ENCODE measurements around the gene LGALS8. TPM values are rescaled to one million over a fixed set of nuclear protein-coding genes. Genes with fewer than 3 reads are reported as not detected.
"Not testable (repeated sequence)": the region's sequence is repeated elsewhere in the genome, so short reads cannot be mapped to it uniquely, and the experiment has no call there.

LGALS8 gene
- total RNA-seq, 1 experiment from 2014 or later = 35.3 TPM

DNA sequence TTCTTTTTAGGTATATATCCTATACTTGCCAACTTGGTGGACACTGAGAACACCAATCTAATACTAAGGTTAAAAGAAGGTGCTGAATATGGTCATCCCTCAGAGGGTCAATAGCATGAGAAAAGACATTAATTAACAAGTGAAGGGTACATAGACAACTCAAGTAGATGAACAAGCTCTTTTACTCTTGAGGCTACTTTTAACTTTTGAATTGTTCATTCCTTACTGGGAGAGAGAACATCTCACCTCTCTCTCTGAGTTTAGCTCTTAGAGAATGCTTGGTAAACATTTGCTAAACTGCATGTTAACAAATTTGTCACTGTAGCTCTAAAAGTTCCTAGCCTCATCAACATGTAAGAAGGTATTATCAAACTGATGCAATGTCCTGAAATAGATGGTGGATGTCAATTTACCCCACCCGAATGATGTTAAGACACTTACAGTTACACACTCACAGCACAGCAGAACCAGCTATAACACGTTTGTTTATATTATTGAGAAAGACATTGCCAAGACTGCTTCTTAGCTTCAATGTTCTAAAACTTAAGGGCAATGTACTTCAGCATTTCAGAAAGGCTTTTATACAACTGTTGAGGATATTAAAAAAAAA, 44.6 kb downstream of the LGALS8 start:
- Histone ChIP-seq H3K4me1 (ENCODE audit: insufficient read depth, low read length, poor library complexity, severe bottlenecking) (no peaks in the 10 kb centered on the region), H3K27ac (ENCODE audit: low read depth, low read length, poor library complexity, severe bottlenecking) (peak overlapping the region; percentile 66), H3K9me3 (ENCODE audit: low read depth, low read length, poor library complexity, severe bottlenecking) (no peaks in the 10 kb centered on the region), H3K27me3 (replicated peaks; ENCODE audit: insufficient read depth, low read depth, low read length, poor library complexity) (no peaks in the 10 kb centered on the region), H3K4me3 (ENCODE audit: low read depth, low read length, poor library complexity, severe bottlenecking) (no peak overlapping the region), H3K36me3 (ENCODE audit: insufficient read depth, low read length, poor library complexity, severe bottlenecking) (peaks cover 52% of the 10 kb centered on the region)
- POLR2A ChIA-PET (ENCODE audit: low non-redundant PET) = interaction anchor here (0.6 kb wide), 1 partner anchor 36 kb away, joined by 4 read pairs; the partner anchor contains the start of gene HEATR1
- intact Hi-C loops (cut with micrococcal nuclease; ENCODE audit: unreplicated experiment) = no loop called here
- TF ChIP-seq, protein P1, sequence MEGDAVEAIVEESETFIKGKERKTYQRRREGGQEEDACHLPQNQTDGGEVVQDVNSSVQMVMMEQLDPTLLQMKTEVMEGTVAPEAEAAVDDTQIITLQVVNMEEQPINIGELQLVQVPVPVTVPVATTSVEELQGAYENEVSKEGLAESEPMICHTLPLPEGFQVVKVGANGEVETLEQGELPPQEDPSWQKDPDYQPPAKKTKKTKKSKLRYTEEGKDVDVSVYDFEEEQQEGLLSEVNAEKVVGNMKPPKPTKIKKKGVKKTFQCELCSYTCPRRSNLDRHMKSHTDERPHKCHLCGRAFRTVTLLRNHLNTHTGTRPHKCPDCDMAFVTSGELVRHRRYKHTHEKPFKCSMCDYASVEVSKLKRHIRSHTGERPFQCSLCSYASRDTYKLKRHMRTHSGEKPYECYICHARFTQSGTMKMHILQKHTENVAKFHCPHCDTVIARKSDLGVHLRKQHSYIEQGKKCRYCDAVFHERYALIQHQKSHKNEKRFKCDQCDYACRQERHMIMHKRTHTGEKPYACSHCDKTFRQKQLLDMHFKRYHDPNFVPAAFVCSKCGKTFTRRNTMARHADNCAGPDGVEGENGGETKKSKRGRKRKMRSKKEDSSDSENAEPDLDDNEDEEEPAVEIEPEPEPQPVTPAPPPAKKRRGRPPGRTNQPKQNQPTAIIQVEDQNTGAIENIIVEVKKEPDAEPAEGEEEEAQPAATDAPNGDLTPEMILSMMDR (conservative IDR thresholded peaks at IDR 0.05; ENCODE audit: low read depth, low read length) = no peak
- no peak for TF ChIP-seq EZH2 (IDR thresholded peaks at IDR 0.05; ENCODE audit: borderline replicate concordance, low read depth, low read length, poor library complexity, severe bottlenecking)
- CTCF ChIA-PET = no interaction called here
- BruUV-seq (replicated peaks) = no TSS peak
- peak; percentile 5 for DNase-seq (ENCODE audit: low spot score)

DNA sequence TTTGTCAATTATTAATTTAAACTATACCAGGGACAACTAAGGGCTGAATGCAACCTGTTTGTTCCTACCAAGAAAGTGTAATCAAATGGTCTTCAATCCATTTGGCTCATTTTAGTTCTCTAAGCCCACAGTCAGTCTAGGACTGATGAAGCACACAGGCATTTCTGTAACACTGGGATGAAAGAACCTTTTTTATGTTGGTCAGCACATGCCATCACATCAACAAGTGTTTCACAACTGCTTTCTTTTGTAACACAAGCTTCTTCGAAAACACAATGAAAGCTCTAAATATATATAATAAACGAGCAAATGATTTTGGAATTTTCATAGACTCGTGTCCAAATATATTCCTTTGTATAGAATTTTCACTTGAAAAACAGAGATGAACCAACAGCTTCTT, 51.7 kb downstream of the LGALS8 start:
- H3K36me3 ChIP-seq (ENCODE audit: insufficient read depth, low read length, poor library complexity, severe bottlenecking) = peaks cover 30% of the 10 kb centered on the region
- no peak for DNase-seq (ENCODE audit: low spot score)
- no peak overlapping the region for H3K4me3 ChIP-seq (ENCODE audit: low read depth, low read length, poor library complexity, severe bottlenecking)
- H3K27ac ChIP-seq (ENCODE audit: low read depth, low read length, poor library complexity, severe bottlenecking) = no peak overlapping the region
- CTCF ChIA-PET = no interaction called here
- POLR2A ChIA-PET (ENCODE audit: low non-redundant PET) = no interaction called here
- TF ChIP-seq, protein P1 (conservative IDR thresholded peaks at IDR 0.05; ENCODE audit: low read depth, low read length) = no peak
- TF ChIP-seq EZH2 (IDR thresholded peaks at IDR 0.05; ENCODE audit: borderline replicate concordance, low read depth, low read length, poor library complexity, severe bottlenecking) = no peak
- H3K4me1 ChIP-seq (ENCODE audit: insufficient read depth, low read length, poor library complexity, severe bottlenecking) = no peaks in the 10 kb centered on the region
- H3K27me3 ChIP-seq (replicated peaks; ENCODE audit: insufficient read depth, low read depth, low read length, poor library complexity) = no peaks in the 10 kb centered on the region
- no peaks in the 10 kb centered on the region for H3K9me3 ChIP-seq (ENCODE audit: low read depth, low read length, poor library complexity, severe bottlenecking)
- intact Hi-C loops (cut with micrococcal nuclease; ENCODE audit: unreplicated experiment) = no loop called here
- BruUV-seq (replicated peaks) = no TSS peak

DNA sequence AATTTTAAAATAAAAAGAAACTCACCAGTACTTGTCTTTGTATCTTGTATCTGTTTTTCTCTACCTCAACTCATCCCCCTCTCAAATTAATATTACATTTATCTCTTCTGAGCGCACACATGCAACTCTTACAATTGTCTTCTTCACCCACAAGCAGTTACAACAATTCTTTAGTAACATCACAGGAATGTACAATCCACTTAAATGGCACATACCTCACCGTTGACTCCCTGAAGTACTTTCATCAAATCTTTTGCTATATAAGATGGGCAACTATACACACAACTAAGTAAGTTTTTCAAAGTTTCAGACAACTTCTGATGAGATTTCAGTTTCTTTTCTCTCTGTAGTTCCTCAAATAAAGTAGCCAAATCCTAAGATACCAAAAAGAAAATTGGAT, 52.2 kb downstream of the LGALS8 start:
- BruUV-seq (replicated peaks) = no TSS peak
- no peak overlapping the region for H3K27ac ChIP-seq (ENCODE audit: low read depth, low read length, poor library complexity, severe bottlenecking)
- POLR2A ChIA-PET (ENCODE audit: low non-redundant PET) = no interaction called here
- no peaks in the 10 kb centered on the region for H3K4me1 ChIP-seq (ENCODE audit: insufficient read depth, low read length, poor library complexity, severe bottlenecking)
- CTCF ChIA-PET = no interaction called here
- no peaks in the 10 kb centered on the region for H3K9me3 ChIP-seq (ENCODE audit: low read depth, low read length, poor library complexity, severe bottlenecking)
- intact Hi-C loops (cut with micrococcal nuclease; ENCODE audit: unreplicated experiment) = no loop called here
- H3K27me3 ChIP-seq (replicated peaks; ENCODE audit: insufficient read depth, low read depth, low read length, poor library complexity) = no peaks in the 10 kb centered on the region
- no peak for DNase-seq (ENCODE audit: low spot score)
- TF ChIP-seq, protein P1 (conservative IDR thresholded peaks at IDR 0.05; ENCODE audit: low read depth, low read length) = no peak
- H3K4me3 ChIP-seq (ENCODE audit: low read depth, low read length, poor library complexity, severe bottlenecking) = no peak overlapping the region
- H3K36me3 ChIP-seq (ENCODE audit: insufficient read depth, low read length, poor library complexity, severe bottlenecking) = peaks cover 27% of the 10 kb centered on the region

DNA sequence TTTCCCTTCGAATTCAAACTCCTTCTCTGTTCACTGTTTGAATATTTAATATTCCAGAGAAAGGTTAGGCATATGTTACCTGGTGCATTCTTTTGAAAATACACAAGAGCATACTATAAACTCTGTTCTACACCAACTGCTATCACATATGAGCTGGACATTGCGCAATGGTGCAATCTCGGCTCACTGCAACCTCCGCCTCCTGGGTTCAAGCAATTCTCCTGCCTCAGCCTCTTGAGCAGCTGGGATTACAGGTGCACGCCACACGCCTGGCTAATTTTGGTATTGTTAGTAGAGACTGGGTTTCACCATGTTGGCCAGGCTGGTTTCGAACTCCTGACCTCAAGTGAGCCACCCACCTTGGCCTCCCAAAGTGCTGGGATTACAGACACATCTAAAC, 53.3 kb downstream of the LGALS8 start:
- H3K4me3 ChIP-seq (ENCODE audit: low read depth, low read length, poor library complexity, severe bottlenecking); CTCF ChIA-PET; DNase-seq (ENCODE audit: low spot score); BruUV-seq (replicated peaks); POLR2A ChIA-PET (ENCODE audit: low non-redundant PET); H3K27ac ChIP-seq (ENCODE audit: low read depth, low read length, poor library complexity, severe bottlenecking); H3K4me1 ChIP-seq (ENCODE audit: insufficient read depth, low read length, poor library complexity, severe bottlenecking); H3K9me3 ChIP-seq (ENCODE audit: low read depth, low read length, poor library complexity, severe bottlenecking); intact Hi-C loops (cut with micrococcal nuclease; ENCODE audit: unreplicated experiment); H3K27me3 ChIP-seq (replicated peaks; ENCODE audit: insufficient read depth, low read depth, low read length, poor library complexity): not testable (repeated sequence)
- peaks cover 30% of the 10 kb centered on the region for H3K36me3 ChIP-seq (ENCODE audit: insufficient read depth, low read length, poor library complexity, severe bottlenecking)

Data from A673 (cell line).